ENCODE results near the gene THEMIS. TPM values are rescaled to one million over a fixed set of nuclear protein-coding genes. Genes with fewer than 3 reads are reported as not detected.
A peak's percentile ranks its signal among the peaks of the same experiment; 100 is the strongest.

The THEMIS gene
- total RNA-seq, 2 experiments from 2014 or later: 79.5 to 80.1 TPM

DNA sequence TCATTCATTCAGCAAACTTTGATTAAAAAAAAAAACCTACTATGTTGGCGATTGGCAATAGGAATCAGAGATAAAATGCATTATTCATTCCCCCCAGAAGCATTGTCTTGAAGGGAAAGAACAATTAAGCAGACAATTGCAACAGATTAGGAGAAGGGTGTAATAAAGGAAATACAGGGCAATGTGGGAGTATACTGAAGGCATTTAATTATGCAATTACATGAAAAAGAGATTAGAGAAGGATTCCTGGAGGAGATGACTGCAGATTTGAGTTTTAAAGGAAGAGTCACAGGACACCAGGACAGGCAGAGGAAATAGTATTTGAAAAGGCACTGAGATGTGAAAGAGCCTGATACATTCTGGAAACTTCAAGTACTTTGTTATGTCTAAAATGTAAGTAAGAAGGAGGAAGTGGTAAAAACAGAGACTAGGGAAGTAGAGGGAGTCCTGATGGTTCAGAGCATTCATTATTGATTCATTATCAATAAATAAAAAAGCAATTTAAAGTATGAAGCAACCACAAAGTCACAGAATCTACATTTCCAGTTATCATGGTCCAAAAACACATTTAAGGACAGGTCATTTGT, 43.7 kb downstream of the THEMIS start:
- no peak overlapping the region for H3K4me3 Mint-ChIP-seq
- H3K9me3 Mint-ChIP-seq: peaks cover 2% of the 10 kb centered on the region
- CTCF ChIA-PET: interaction anchor here (2.7 kb wide), 1 partner anchor 12 kb away, joined by 11 read pairs; no protein-coding TSS in a partner anchor
- peaks cover 70% of the 10 kb centered on the region for H3K4me1 Mint-ChIP-seq (ENCODE audit: low read depth)
- TF ChIP-seq, protein P1, sequence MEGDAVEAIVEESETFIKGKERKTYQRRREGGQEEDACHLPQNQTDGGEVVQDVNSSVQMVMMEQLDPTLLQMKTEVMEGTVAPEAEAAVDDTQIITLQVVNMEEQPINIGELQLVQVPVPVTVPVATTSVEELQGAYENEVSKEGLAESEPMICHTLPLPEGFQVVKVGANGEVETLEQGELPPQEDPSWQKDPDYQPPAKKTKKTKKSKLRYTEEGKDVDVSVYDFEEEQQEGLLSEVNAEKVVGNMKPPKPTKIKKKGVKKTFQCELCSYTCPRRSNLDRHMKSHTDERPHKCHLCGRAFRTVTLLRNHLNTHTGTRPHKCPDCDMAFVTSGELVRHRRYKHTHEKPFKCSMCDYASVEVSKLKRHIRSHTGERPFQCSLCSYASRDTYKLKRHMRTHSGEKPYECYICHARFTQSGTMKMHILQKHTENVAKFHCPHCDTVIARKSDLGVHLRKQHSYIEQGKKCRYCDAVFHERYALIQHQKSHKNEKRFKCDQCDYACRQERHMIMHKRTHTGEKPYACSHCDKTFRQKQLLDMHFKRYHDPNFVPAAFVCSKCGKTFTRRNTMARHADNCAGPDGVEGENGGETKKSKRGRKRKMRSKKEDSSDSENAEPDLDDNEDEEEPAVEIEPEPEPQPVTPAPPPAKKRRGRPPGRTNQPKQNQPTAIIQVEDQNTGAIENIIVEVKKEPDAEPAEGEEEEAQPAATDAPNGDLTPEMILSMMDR (IDR thresholded peaks at IDR 0.05): no peak
- no peaks in the 10 kb centered on the region for H3K27me3 Mint-ChIP-seq
- intact Hi-C loops (cut with micrococcal nuclease): loop anchor here (5.0 to 10.0 kb wide), 3 partner anchors 120 to 468 kb away; no protein-coding TSS in a partner anchor
- DNase-seq: no peak
- POLR2A ChIA-PET: no interaction called here
- peaks cover 41% of the 10 kb centered on the region for H3K36me3 Mint-ChIP-seq (ENCODE audit: low read depth)
- H3K27ac Mint-ChIP-seq: peak overlapping the region; percentile 86
- no peak for ATAC-seq

DNA sequence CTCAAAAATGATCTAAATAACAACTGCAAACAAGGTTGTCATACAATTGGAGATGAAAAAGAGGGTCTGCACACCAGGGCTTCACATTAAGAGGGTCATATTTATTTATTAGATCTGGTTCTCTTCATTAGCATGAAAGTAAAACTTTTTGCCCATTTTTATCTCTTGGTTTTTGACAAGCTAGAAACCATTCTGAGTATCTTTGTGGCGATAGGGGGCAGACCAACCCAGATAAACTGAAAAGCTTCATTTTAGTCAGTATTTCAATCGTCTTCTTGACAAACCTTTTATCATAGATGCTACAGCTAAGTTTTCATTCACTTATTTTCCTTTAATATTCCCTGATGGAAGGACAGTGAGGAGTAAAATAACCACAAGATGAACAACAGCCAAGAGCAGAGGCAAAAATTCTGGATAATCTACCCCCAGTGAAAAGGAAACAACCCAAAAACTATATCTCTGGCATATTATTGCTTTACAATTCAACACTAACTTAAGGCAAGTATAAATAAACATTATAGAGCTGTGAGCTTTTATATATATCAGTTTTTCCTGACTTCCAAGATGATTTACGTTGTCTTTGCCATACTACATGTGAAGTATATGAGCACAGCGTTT, 45.2 kb downstream of the THEMIS start:
- peak; percentile 52 for ATAC-seq

DNA sequence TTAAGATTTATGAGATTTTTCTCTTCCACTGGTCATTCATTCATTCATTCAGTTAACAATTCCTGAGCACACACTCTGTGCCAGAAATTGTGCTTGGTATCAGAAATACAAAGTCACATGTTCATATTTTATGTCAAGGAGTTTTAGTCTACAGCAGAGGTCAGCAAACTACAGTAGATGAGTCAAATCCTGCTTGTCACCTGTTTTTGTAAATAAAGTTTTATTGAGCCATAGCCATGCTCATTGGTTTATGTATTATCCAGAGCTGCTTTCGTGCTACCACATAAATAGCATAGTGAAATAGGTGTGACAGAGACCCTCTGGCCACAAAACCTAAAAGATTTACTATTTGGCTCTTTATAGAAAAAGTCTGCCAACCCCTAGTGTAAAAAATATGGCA, 46.8 kb downstream of the THEMIS start:
- ChIA-PET POLR2A (interaction anchor here (0.6 kb wide), 1 partner anchor 30 kb away, joined by 3 read pairs; no protein-coding TSS in a partner anchor), CTCF (interaction anchor here (0.9 to 3.5 kb wide), 8 partner anchors 8 to 666 kb away, joined by 3 to 29 read pairs (median 6); partner anchors contain the start of gene PTPRK)
- DNase-seq (no peak), ATAC-seq (no peak)
- H3K9me3 Mint-ChIP-seq: peaks cover 10% of the 10 kb centered on the region
- peak overlapping the region; percentile 56 for H3K27ac Mint-ChIP-seq
- peaks cover 80% of the 10 kb centered on the region for H3K4me1 Mint-ChIP-seq (ENCODE audit: low read depth)
- no peaks in the 10 kb centered on the region for H3K27me3 Mint-ChIP-seq
- intact Hi-C loops (cut with micrococcal nuclease): loop anchor here (10.0 kb wide), 2 partner anchors 401 to 471 kb away; no protein-coding TSS in a partner anchor
- H3K36me3 Mint-ChIP-seq (ENCODE audit: low read depth): peaks cover 55% of the 10 kb centered on the region
- TF ChIP-seq, protein P1 (IDR thresholded peaks at IDR 0.05): no peak
- no peak overlapping the region for H3K4me3 Mint-ChIP-seq

More for the DNA sequence above, 45.2 kb downstream of the THEMIS start:
- TF ChIP-seq, protein P1 (IDR thresholded peaks at IDR 0.05): peak; percentile 73
- Mint-ChIP-seq H3K4me3 (peak overlapping the region; percentile 33), H3K4me1 (ENCODE audit: low read depth) (peaks cover 81% of the 10 kb centered on the region), H3K9me3 (peaks cover 2% of the 10 kb centered on the region), H3K27ac (peak overlapping the region; percentile 83), H3K27me3 (no peaks in the 10 kb centered on the region), H3K36me3 (ENCODE audit: low read depth) (peaks cover 51% of the 10 kb centered on the region)
- ChIA-PET POLR2A (interaction anchor here (0.6 to 1.6 kb wide), 4 partner anchors 42 to 87 kb away, joined by 3 to 5 read pairs (median 4); no protein-coding TSS in a partner anchor), CTCF (interaction anchor here (0.6 to 3.5 kb wide), 64 partner anchors 8 to 665 kb away, joined by 3 to 29 read pairs (median 4); partner anchors contain the start of genes PTPRK and THEMIS)
- DNase-seq: peak; percentile 67
- intact Hi-C loops (cut with micrococcal nuclease): loop anchor here (5.0 to 10.0 kb wide), 3 partner anchors 118 to 469 kb away; no protein-coding TSS in a partner anchor

DNA sequence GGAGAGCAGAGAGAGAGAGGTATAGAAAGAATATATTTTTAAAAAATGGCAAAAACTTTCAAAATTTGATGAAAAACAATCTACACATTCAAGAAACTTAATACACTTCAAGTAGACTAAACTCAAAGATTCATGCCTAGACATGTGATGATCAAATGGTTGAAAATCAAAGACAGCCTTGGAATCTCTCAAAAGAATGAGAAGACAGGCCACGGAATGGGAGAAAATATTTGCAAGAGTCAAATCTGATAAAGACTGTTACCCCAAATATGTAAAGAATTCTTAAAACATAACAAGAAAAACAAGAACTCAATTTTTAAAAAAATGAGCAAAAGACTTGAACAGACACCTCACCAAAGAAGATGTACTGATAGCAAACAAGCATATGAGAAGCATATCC, 49.7 kb downstream of the THEMIS start:
- H3K27ac Mint-ChIP-seq: no peak overlapping the region
- no peak for DNase-seq
- H3K36me3 Mint-ChIP-seq (ENCODE audit: low read depth): peaks cover 74% of the 10 kb centered on the region
- TF ChIP-seq, protein P1 (IDR thresholded peaks at IDR 0.05): no peak
- POLR2A ChIA-PET: no interaction called here
- CTCF ChIA-PET: interaction anchor here (1.2 kb wide), 1 partner anchor 114 kb away, joined by 5 read pairs; no protein-coding TSS in a partner anchor
- H3K9me3 Mint-ChIP-seq: peaks cover 13% of the 10 kb centered on the region
- H3K27me3 Mint-ChIP-seq: no peaks in the 10 kb centered on the region
- no peak for ATAC-seq
- no peak overlapping the region for H3K4me3 Mint-ChIP-seq
- peaks cover 78% of the 10 kb centered on the region for H3K4me1 Mint-ChIP-seq (ENCODE audit: low read depth)
- intact Hi-C loops (cut with micrococcal nuclease): loop anchor here (10.0 kb wide), 2 partner anchors 404 to 474 kb away; no protein-coding TSS in a partner anchor
